ENCODE data around the gene GRN. TPM values are rescaled to one million over a fixed set of nuclear protein-coding genes. Genes with fewer than 3 reads are reported as not detected.
"Not testable (repeated sequence)": the region's sequence is repeated elsewhere in the genome, so short reads cannot be mapped to it uniquely, and the experiment has no call there.

GRN gene
- polyA plus RNA-seq, 1 donor = 218 TPM

DNA sequence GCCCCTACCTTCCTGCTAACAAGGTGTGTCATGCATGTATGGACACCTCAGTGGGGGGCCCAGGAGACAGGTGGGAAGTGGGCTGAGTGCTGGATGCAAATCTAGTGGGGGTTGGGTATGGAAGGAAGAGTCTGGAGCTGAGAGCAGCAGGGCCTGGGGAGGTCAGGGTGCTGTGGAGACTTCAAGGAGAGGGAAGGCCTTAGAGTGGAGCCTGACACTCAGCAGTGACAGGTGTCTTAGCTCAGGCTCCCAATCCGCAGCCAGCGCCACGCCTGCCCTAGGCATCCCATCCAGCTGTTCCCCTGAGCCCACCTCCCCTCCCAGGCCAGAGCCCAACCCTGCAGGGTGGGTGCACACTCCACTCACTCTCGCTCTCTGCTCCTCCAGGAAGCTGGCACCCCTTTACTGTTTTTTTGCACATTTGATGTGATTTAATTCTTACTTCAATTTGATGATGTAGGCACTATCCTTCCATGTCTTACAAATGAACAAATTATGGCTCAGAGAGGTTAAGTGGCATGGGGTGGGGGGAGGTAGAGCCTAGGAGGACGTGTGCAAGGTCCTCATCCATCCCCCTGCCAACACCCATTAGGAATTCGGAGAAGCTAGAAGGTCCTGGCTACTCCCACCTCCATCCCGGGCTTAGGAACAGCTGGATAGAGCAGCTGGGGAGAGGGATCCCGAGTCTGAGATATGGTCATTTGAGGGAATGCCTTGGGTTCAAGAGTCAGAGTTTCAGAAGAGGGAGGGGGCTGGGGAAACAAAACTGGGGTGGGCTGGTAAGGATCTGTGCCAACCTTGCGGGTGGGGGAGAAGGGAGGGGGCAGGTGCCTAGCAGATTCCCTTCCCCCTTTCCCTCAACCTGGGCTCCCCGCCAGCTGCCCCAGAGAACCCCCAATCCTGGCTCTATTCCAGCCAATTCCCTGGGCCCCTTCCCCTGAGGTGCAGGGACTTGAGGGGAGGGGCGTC lies 16.5 kb downstream of the GRN start:
- DNase-seq (ENCODE audit: low read depth) = no peak

DNA sequence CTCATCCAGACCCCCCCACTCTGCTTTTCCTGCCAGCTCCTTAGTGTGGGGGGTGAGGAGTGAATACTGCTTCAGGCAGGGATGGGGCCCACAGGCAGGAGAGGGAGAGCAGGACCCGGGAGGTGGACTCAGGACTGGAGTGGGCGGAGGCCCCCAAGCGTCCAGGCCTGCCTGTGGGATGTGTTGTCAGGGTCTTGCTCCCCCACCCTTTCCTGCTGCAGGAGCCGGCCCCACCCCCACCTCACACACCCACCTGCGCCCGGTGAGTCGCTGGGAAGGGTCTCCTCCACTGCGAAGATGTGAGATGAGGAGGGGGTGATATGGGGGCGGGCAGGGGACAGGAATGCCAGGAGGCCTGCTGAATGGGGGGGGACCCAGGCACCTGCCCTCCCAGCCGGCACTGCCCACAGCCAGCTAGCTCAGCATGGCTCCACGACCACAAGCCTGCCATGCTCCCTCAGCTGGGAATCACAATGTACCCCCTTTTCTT lies 17.4 kb downstream of the GRN start:
- no peak for DNase-seq (ENCODE audit: low read depth)

DNA sequence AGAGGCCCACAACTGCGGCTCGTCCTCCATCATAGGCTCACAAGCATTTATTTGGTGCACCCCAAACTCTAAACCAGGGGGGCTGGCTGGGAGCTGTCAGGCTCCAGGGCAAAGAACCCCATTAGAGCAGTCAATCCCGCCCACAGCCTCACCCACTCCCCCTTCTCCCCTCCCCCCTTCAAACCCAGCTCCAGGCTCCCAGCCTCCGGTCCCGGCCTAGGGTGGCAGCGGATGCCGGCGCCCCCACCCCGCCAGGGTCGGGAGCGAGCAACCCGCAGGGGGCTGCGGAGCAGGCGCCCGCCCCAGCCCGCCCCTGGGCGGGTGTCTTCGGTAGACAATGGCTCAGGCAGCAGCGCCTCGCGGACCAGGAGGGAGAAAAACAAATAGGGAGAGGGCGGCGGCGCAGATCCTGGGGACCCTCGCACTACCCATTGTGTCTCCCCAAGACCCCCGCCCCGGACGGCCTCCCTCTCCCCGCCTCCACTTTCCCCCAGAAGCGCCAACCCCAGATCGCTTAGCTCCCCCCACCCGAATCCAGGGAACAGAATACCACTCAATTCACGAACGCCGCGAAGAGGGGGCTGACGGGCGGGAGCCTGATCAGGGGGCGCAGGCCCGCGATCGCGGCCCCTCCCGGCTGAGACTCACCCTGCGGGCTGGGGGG lies 18.0 kb downstream of the GRN start:
- no peak for DNase-seq (ENCODE audit: low read depth)

DNA sequence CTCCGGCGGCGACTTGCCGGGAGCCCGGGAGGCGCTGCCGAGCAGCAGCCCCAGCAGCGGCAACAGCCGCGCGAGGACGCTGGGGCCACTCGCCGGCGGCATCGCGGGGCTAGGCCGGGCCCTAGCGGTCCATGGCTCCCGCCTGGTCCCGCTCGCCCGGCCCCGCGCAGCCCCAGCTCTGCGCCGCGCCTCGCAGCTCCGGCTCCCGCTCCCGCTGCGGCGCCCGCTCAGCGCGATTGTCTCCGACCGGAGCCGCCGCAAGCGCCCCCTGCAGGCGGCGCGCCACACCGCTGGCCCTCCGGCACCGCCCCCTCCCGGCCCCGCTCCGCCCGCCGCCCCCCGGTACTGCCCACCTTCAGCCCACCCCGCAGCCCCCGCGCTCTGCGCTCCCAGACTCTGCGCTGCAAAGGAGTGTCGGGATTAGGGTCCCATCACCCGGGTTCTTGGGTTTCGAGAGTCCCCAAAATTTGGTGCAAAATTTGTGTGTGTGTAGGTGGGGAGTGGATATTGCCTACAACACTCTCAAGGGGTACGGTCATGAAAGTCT lies 18.6 kb downstream of the GRN start, which contains the start of gene FAM171A2:
TSS of gene FAM171A2 (minus strand) at position 241 of the 547 bp plus-strand sequence. CDS start at position 102, 139 bp downstream.
- no peak for DNase-seq (ENCODE audit: low read depth)

DNA sequence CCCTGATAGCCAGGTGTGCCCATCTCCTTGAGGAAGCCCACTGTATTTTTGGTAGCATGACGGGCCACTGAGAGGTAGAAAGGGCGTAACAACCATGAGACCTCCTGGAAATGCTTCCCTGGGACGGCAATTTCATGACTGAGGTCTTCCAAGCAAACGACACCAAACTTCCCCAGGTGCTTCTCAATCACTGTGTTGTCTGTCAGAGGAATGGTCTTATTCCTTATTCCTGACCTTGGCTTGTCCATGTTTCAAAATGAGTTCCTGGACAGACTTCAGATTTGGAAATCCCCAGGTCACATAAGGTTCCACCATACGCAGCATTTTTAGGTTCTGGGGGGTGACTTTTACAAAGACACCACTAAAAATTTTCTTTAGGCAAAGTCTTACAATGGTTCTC lies 19.9 kb downstream of the GRN start:
- DNase-seq (ENCODE audit: low read depth) = not testable (repeated sequence)

DNA sequence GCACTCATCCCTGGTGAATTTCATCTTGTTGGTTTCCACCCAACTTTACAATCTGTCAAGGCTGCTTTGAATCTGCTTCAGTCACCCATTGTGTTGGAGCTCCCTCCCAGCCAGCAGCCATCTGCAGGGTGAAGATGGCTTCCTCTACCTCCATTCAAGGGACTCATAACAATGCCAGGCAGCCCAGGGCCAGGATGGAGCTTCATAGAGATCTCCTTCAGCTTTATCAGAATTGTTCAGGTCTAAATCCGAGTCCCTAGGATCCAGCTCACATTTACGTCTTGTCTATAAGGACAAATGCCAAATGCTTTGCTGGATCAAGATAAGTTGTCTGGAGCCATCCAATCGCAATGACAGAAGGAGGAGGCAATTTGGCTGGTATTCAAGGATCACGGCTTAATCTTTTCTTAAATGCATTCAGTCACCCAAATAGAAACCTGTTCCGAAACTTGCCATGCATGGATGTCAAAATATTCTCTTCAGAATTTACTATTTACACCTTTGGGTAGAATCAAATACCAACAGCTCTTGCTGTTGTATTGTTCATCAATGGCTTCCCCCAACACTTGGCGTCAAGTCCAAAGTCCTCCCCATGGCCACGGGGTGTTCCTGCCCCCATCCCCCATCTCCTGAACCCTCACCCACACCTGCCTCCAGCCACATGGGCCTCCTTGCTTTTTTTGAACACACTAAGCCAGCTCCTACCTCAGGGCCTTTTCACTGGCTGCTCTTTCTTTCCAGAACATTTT lies 22.3 kb downstream of the GRN start:
- DNase-seq (ENCODE audit: low read depth) = no peak

DNA sequence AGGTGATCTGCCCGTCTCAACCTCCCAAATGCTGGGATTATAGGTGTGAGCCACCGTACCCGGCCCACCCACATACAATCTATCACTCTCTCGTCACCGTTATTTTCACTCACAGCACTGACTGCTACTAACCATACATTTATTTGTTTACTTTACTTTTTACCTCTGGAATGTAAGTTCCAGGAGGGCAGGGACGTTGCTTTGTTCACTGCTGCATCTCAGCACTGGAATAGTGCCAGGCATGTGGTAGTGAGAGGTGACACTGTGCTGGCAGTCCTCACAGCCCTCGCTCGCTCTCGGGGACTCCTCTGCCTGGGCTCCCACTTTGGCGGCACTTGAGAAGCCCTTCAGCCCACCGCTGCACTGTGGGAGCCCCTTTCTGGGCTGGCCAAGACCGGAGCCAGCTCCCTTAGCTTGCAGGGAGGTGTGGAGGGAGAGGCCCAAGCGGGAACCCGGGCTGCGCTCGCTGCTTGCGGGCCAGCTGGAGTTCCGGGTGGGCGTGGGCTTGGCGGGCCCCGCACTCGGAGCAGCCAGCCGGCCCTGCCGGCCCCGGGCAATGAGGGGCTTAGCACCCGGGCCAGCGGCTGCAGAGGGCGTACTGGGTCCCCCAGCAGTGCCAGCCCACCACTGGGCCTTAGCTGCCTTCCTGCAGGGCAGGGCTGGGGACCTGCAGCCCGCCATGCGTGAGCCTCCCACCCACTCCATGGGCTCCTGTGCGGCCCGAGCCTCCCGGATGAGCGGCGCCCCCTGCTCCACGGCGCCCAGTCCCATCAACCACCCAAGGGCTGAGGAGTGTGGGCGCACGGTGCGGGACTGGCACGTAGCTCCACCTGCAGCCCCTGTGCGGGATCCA lies 23.5 kb downstream of the GRN start:
- not testable (repeated sequence) for DNase-seq (ENCODE audit: low read depth)

DNA sequence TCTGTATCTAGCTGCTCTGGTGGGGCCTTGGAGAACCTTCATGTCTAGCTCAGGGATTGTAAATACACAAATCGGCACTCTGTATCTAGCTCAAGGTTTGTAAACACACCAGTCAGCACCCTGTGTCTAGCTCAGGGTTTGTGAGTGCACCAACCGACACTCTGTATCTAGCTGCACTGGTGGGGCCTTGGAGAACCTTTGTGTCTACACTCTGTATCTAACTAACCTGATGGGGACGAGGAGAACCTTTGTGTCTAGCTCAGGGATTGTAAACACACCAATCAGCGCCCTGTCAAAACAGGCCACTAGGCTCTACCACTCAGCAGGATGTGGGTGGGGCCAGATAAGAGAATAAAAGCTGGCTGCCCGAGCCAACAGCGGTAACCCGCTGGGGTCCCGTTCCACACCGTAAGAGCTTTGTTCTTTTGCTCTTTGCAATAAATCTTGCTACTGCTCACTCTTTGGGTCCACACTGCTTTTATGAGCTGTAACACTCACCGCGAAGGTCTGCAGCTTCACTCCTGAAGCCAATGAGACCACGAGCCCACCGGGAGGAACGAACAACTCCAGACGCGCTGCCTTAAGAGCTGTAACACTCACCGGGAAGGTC lies 24.4 kb downstream of the GRN start:
- not testable (repeated sequence) for DNase-seq (ENCODE audit: low read depth)

DNA sequence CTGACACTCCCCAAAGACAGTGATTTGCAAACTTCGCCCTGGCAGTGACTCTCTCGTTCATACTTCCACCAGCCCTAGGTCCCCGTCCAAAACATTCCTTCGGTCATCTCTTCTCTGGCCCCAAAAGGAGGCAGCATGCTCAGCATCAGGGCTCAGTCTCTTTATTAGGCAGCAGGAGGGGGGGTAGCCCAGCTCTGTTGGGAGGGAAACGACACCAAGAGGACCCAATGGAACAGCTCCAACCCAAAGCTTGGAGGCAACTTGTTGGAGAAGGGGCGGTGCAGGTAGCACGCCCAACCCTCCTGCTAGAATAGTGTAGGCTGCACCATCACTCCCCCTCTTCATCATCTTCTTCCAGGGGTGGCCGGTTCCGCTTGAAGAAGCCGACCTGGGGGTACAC lies 26.9 kb downstream of the GRN start:
- no peak for DNase-seq (ENCODE audit: low read depth)

DNA sequence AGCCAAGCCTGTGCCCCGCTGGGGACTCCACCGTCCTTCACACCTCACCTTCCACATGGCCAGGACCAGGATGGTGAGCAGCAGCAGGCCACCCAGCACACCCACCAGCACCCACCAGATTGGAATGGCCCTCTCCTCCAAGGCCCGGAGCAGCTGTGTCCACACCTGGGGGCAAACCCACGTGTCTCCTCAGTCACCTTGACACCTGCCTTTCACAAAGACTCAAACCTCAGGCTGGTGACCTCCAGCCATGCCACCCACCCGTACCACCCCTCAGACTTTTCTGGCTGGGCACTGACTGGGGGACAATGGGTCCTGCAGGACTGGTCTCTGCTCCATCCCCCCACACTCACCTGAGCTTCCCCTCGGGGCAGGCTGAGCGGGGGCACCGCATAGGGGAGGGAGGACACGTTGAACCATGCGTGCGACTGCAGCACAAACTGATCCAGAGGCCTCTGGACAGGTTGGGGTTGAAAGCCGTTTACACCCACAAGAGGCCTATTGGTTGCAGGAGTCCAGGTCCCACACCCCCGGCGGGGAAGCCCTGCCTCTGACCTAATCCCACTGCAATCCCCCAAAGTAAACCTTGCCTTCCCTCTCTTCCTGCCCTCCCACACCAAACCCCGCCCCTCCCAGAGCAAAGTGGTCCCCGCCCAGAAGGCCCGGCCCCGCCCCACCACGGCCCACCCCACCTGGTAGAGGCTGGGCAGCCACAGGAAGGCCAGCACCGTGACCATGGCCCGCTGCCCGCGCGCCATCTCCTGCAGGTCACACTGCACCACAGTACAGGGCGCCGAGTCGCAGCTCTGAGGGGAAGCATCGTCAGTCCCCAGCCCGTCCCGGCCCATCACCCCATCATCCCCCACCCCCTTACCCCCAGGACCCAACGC lies 29.4 kb downstream of the GRN start:
- DNase-seq (ENCODE audit: low read depth) = no peak

DNA sequence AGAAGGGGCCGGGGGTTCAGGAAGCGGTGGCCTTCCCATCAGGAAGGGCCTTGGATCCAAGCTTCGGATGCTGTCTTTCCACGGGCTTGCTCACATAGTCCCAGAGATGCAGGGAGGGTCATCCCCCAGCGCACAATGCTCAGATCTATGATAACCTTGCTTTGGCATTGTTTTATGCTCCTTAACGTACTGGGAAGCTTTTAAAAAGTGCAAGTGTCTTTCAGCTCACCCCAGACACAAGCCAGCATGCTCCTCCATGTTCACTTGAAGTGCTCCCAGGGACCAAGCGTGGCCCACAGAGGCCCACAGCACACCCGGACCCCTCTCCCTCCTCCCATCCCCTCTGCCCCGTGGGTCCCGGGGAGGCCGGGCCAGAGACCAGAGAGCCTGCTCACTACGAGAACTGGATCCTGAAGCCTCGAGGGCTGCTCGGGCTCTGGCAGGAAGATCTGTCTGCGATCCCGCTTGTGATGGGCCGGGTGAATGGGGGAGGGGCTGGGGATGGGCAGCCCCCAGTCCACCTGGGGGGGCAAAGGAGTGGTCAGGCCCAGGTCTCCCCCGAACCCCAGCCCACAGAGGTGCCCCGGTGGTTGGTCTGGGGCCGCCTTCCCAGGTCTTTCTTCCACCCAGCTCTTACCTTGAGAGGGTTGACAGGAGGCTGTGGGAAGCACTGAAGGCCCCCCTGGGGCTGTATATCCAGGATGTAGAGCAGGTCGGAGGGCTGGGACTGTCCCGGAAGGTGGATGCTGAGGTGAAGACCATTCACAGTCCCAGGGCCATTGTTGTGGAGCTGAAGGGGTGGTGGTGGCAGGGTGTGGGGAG lies 30.3 kb downstream of the GRN start:
- DNase-seq (ENCODE audit: low read depth) = no peak

DNA sequence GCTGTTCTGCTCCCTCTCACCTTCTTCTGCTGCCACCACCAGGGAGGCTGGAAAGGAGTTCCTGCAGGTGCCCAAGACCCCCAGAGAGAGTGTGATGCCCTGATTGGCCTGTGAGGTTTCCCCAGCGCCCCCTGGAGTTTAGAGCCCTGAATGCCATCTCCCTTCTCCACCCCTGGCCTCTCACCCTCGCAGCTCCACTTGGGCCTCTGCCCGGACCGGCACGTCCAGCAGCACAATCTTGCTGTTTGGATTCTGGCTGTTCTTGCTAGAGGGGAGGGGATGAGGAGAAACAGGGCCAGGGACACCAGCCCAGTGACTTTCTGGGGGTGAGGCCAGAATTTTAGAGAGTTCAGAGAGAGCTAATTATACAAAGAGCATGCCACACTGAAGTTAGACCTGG lies 31.0 kb downstream of the GRN start:
- no peak for DNase-seq (ENCODE audit: low read depth)

DNA sequence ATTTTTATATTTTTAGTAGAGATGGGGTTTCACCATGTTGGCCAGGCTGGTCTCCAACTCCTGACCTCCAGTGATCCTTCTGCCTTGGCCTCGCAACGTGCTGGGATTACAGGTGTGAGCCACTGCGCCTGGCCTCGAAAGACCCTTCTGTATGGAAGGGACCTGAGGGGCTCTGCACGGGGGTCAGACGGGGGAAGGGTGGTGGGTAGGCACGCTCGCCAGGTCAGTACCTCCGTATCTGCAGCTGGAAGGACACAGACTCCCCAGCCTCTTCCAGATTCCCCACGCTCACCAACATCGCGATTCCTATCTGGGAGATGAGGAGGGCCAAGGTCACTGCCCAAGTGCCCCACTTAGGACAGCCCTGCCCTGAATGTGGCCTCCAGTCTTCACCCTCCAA lies 31.7 kb downstream of the GRN start:
- DNase-seq (ENCODE audit: low read depth) = no peak

DNA sequence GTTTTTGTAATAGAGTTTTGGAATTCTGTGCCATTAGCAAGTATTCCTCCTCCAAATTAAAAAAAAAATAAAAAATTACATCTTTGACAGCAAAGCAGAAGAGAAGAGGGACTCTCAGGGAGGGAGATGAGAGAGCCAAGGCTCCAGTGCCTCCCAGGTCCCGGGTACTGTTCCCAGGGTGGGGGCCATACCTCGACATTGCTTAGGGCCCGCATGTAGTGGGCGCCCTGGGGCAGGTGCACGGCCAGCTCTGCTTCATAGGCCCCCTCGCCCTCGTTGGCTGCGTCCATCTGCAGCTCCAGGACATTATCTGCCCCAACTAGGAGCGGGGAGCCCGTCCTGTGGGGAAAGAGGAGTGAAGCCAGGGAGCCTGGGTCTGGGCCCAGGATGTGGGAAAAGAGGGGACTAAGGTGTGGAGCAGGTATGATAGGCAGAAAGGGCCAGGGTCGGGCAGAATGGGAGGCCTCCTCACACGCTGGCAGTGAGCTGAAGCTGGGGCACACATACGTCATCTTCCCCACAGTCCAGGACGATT lies 33.1 kb downstream of the GRN start:
- DNase-seq (ENCODE audit: low read depth) = no peak

DNA sequence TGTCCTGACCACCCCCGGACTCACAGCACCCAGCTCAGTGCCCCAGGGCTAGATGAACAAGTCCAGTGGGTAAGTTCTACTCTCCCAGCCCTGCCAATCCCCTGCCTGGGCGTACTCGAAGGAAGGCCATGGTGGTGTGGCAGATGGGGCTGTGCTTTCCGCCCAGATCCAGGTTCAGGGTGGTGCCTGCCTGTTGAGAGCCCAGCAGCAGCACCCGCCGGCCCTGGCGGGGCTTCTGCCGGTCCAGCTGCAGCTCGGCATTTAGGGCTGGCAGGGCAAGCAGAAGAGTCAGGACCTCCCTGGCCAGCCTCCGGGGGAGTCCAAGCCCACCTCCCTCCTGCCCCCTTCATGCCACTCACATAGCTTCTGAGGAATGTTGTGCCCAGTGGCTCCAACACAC lies 34.8 kb downstream of the GRN start:
- no peak for DNase-seq (ENCODE audit: low read depth)

DNA sequence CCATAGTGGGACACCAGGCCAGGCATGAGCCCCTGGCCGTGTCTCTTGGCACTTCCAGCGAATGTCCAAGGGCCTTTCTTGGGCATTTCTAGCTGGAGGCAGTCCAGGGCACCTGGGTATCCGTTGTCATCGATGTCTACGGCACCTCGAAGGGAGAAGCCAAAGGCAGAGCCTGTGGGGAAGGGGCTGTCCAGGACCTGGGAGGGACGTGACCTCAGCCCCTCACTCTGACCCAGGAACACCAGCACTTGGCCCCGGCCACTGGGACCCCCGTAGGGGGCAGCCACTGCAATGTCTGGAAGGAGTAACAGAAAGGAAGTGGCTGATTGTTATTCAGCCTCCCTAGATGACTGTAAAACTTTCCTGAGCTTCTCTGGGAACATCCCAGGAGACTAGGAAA lies 35.7 kb downstream of the GRN start:
- DNase-seq (ENCODE audit: low read depth) = no peak

DNA sequence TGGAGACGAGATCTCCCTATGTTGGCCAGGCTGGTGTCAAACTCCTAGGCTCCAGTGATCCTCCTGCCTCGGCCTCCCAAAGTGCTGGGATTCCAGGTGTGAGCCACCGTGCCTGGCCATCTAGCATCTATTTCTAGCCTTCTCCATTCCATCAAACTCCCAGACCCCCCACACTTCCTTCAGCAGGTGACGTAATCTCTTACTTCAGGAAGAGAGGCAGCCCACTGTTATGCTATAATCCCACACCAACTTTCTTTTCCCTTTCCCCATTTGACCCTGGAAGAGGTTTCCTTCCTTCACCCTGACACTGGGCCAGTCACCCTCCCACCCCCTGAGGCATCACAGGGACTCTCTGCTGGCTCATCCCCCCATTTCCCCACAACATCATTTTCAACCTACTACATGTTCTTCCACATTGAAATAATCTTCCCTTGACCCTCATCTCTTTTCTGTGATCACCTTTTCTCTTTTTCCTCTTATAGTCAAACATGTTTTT lies 36.8 kb downstream of the GRN start:
- no peak for DNase-seq (ENCODE audit: low read depth)

DNA sequence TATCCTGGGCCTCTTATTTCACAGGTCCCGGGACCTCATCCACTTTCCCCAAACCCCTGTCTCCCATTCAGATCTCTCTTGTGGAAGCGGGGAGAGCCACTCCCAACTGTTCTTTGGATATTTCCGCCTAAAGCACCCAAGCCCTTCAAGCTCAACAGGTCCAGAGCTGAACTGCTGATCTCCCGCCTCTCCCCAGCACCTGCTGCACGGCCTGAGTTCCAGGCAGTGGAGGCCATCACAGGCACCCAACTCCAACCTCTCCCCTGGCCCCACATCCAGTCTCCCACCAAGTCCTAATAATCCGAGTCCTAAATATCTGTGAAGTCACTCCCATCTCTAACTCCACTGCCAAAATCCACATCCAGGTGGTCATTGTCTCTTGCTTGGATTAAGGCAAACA lies 37.8 kb downstream of the GRN start:
- no peak for DNase-seq (ENCODE audit: low read depth)
